B cell (primary cell): Measurements from ENCODE around the gene CD6.

Experiments used
- EZH2 ChIP-seq: IDR thresholded peaks from 2 replicates; pipeline ENCODE4 v1.6.1; 2012; ENCODE audit warnings: borderline replicate concordance, low read depth, mild to moderate bottlenecking, moderate library complexity, low read length; ENCODE audit not compliant: insufficient read depth, poor library complexity, severe bottlenecking
- TF ChIP-seq, protein P1 (sequence below): fragments of 200-600 bp; IDR thresholded peaks from one replicate; pipeline ENCODE4 v1.8.0; 2022; ENCODE audit warnings: antibody characterized with exemption, mild to moderate bottlenecking

DNA sequence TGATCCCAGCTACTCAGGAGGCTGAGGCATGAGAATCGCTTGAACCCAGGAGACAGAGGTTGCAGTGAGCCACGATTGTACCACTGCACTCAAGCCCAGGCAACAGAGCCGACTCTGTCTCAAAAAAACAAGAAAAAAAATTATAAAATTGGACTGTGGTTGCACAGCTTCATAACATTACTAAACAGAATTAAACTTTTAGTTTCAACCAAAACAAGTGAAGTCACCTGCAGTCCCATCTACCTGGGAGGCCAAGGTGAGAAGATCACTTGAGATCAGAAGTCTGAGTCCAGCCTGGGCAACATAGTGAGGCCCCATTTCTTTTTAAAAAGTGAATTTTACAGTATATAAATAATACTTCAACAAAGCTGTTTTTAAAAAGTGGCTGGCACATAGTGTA lies 83.0 kb downstream of the CD6 start:
- TF ChIP-seq, protein P1, sequence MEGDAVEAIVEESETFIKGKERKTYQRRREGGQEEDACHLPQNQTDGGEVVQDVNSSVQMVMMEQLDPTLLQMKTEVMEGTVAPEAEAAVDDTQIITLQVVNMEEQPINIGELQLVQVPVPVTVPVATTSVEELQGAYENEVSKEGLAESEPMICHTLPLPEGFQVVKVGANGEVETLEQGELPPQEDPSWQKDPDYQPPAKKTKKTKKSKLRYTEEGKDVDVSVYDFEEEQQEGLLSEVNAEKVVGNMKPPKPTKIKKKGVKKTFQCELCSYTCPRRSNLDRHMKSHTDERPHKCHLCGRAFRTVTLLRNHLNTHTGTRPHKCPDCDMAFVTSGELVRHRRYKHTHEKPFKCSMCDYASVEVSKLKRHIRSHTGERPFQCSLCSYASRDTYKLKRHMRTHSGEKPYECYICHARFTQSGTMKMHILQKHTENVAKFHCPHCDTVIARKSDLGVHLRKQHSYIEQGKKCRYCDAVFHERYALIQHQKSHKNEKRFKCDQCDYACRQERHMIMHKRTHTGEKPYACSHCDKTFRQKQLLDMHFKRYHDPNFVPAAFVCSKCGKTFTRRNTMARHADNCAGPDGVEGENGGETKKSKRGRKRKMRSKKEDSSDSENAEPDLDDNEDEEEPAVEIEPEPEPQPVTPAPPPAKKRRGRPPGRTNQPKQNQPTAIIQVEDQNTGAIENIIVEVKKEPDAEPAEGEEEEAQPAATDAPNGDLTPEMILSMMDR, result no peak
- TF ChIP-seq EZH2, result no peak
